Measurements from ENCODE around the gene PIGU. TPM values are rescaled to one million over a fixed set of nuclear protein-coding genes. Genes with fewer than 3 reads are reported as not detected.

The PIGU gene
- total and polyA plus RNA-seq, 7 donors, result 6.6 to 26.8 (median 11.1) TPM

- Histone ChIP-seq H3K4me1 (peaks cover 0 to 35% (median 28%) of the 10 kb centered on the region in 4 donors), H3K27ac (peak overlapping the region; percentile 88 to 97 (median 94)), H3K4me3 (peak overlapping the region; percentile 63 to 74 (median 66)), H3K9me3 (no peaks in the 10 kb centered on the region), H3K36me3 (peaks cover 0 to 32% (median 3%) of the 10 kb centered on the region in 4 donors), H3K27me3 (no peaks in the 10 kb centered on the region)
- intact Hi-C loops (cut with DNase I), result loop anchor here (2.0 to 5.0 kb wide), 2 partner anchors 168 to 397 kb away; no protein-coding TSS in a partner anchor
- DNase-seq, result peak; percentile 87
- TF ChIP-seq POLR2AphosphoS5 (IDR thresholded peaks at IDR 0.05) (no peak), POLR2A (IDR thresholded peaks at IDR 0.05) (no peak), EP300 (IDR thresholded peaks at IDR 0.05) (no peak), CTCF (IDR thresholded peaks at IDR 0.05) (no peak)
- WGBS, 2 donors, result 2 to 6% methylated on average over 61 of the region's 61 CpGs
Measured at GRCh38 chr20:34709831-34710567, 33.1 kb upstream of the PIGU start.

- Histone ChIP-seq H3K36me3 (peaks cover 0 to 25% (median 2%) of the 10 kb centered on the region in 4 donors), H3K27ac (peak overlapping the region; percentile 88 to 97 (median 94)), H3K4me1 (peaks cover 0 to 40% (median 32%) of the 10 kb centered on the region in 4 donors), H3K9me3 (no peaks in the 10 kb centered on the region), H3K27me3 (no peaks in the 10 kb centered on the region), H3K4me3 (peak overlapping the region; percentile 63 to 74 (median 66))
- TF ChIP-seq POLR2A (IDR thresholded peaks at IDR 0.05) (peak in 1 of 2 donors; percentile 31), EP300 (IDR thresholded peaks at IDR 0.05) (no peak), CTCF (IDR thresholded peaks at IDR 0.05) (no peak), POLR2AphosphoS5 (IDR thresholded peaks at IDR 0.05) (peak in 3 of 4 donors; percentile 25 to 82 (median 77))
- intact Hi-C loops (cut with DNase I), result loop anchor here (2.0 to 5.0 kb wide), 2 partner anchors 167 to 396 kb away; no protein-coding TSS in a partner anchor
- peak; percentile 94 for DNase-seq
- WGBS, 2 donors, result 1% methylated on average over 64 of the region's 64 CpGs
Measured at GRCh38 chr20:34709044-34709830, 32.3 kb upstream of the PIGU start.

- TF ChIP-seq CTCF (IDR thresholded peaks at IDR 0.05), result peak; percentile 7 to 49 (median 33)
- no peak for TF ChIP-seq EP300 (IDR thresholded peaks at IDR 0.05)
- peaks cover 0 to 40% (median 32%) of the 10 kb centered on the region in 4 donors for H3K4me1 ChIP-seq
- H3K27me3 ChIP-seq, result no peaks in the 10 kb centered on the region
- intact Hi-C loops (cut with DNase I), result loop anchor here (2.0 to 5.0 kb wide), 2 partner anchors 166 to 396 kb away; no protein-coding TSS in a partner anchor
- peak overlapping the region; percentile 88 to 97 (median 94) for H3K27ac ChIP-seq
- no peaks in the 10 kb centered on the region for H3K9me3 ChIP-seq
- peaks cover 0 to 19% (median 0%) of the 10 kb centered on the region in 4 donors for H3K36me3 ChIP-seq
- H3K4me3 ChIP-seq, result peak overlapping the region; percentile 63 to 74 (median 66)
- WGBS, 2 donors, result 3 to 4% methylated on average over 22 of the region's 22 CpGs
- DNase-seq, result peak; percentile 79
Measured at GRCh38 chr20:34708621-34709043, 31.7 kb upstream of the PIGU start.

GRCh38 chr20:34706912-34707784, 30.3 kb upstream of the PIGU start:
- intact Hi-C loops (cut with DNase I), result loop anchor here (5.0 kb wide), 1 partner anchor 165 kb away; no protein-coding TSS in a partner anchor
- TF ChIP-seq EP300 (IDR thresholded peaks at IDR 0.05) (no peak), POLR2A (IDR thresholded peaks at IDR 0.05) (no peak)
- peak overlapping the region in 3 of 4 donors; percentile 11 to 99 (median 92) for H3K27ac ChIP-seq
- peaks cover 0 to 4% (median 0%) of the 10 kb centered on the region in 4 donors for H3K36me3 ChIP-seq
- H3K4me1 ChIP-seq, result peaks cover 0 to 44% (median 36%) of the 10 kb centered on the region in 4 donors
- no peaks in the 10 kb centered on the region for H3K9me3 ChIP-seq
- 86 to 91% methylated on average over 3 of the region's 3 CpGs for WGBS, 2 donors
- no peak for DNase-seq
- H3K27me3 ChIP-seq, result no peaks in the 10 kb centered on the region
- no peak overlapping the region for H3K4me3 ChIP-seq
